AG10803 (cell line): Measurements from ENCODE around the gene CD19.

Source experiments
- DNase-seq: peaks from one replicate; pipeline ENCODE4 v3.0.0; 2010; ENCODE audit warnings: low read depth
- H3K4me3 ChIP-seq: 2 replicates; pipeline ENCODE4 v1.5.1; 2011; ENCODE audit warnings: mild to moderate bottlenecking, low read length, control low read depth
- CTCF ChIP-seq: conservative IDR thresholded peaks from 2 replicates; pipeline ENCODE4 v1.5.1; 2011; ENCODE audit warnings: mild to moderate bottlenecking, low read length, control low read depth, inconsistent platforms

CD19 gene

GRCh38 chr16:28901862-28902261 lies 29.9 kb upstream of the CD19 start:
- no peak for TF ChIP-seq CTCF

GRCh38 chr16:28902909-28903308 lies 28.9 kb upstream of the CD19 start:
- H3K4me3 ChIP-seq = no peak overlapping the region
- DNase-seq = no peak
- no peak for TF ChIP-seq CTCF

More at GRCh38 chr16:28901862-28902261, 29.9 kb upstream of the CD19 start:
- H3K4me3 ChIP-seq = no peak overlapping the region
- no peak for DNase-seq

DNA sequence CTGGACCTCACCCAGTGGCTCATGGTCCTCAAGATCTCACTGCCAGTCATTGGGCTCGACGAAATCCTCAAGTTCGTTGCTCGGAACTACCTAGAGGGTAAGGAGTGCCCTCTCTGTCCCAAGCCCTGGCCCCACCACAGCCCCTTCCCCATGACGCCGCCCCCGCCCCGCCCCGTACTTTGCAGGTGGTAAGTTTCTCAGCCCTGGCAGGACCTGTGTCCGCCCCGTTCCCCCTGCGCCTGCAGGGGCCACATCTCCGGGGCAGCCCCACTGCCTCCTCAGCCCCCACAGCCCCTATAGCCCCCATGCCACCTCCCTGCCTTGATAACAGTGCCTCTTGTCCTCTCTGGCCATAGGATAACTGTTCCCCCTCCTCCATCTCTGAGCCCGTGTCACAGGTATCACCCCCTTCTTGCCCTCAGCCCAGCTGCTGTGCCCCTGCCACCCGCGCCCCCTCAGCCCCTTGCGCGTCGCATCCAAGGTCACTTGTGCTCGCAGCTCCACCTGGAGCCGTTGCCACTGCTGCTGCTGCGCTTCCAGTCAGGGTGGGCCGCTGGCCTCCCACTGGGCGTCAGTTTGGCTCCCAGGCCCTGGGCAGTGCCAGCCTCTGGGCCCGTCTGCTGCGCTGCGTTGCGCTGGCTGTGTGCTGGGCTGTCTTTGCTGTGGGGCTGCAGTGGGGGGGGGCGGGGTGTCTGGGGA lies 28.3 kb upstream of the CD19 start:
- H3K4me3 ChIP-seq = no peak overlapping the region
- TF ChIP-seq CTCF = no peak
- DNase-seq = no peak

DNA sequence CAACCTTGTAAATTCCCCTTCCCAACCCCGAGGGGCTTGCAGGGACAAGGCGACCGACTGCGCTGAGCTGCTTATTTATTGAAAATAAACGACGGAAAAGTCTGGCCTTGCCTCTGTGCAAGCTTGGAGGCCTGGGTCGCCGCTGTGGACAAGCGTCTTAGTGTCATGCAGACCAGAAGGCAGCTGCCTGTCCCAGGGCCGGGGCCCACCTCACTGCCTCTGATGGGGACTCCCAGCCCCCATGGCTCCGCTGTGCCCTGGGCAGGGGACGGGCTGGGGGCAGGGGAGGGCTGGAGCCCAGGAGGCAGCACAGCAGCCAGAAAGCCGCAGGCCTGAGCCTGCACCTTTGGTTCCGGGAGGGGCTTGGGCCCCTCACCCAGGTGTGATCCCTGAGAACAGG lies 27.4 kb upstream of the CD19 start:
- no peak overlapping the region for H3K4me3 ChIP-seq
- TF ChIP-seq CTCF = no peak
- DNase-seq = no peak

DNA sequence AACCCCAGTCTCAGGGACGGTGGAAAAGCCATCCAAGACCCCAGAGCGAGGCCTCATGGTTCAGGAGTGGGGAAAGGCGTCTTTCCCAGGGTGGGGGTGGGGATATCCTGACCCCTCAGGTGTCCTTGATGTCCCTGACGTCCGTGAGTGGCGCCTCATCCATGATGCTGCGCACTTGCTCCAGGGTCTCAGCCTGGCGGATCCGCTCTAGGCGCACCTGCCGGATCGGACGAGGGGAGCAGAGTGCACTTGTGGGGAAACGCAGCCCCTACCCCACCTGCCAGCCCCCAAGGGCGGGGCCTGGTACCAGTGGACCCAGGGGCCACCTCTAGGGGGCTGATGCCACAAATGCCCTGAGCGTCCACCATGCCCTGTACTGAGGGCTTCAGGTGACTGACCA lies 26.9 kb upstream of the CD19 start:
- no peak for TF ChIP-seq CTCF
- DNase-seq = no peak

GRCh38 chr16:28905229-28905754 lies 26.5 kb upstream of the CD19 start:
- TF ChIP-seq CTCF = no peak
- H3K4me3 ChIP-seq = no peak overlapping the region
- no peak for DNase-seq

More for the DNA sequence above, 26.9 kb upstream of the CD19 start:
- H3K4me3 ChIP-seq = no peak overlapping the region

DNA sequence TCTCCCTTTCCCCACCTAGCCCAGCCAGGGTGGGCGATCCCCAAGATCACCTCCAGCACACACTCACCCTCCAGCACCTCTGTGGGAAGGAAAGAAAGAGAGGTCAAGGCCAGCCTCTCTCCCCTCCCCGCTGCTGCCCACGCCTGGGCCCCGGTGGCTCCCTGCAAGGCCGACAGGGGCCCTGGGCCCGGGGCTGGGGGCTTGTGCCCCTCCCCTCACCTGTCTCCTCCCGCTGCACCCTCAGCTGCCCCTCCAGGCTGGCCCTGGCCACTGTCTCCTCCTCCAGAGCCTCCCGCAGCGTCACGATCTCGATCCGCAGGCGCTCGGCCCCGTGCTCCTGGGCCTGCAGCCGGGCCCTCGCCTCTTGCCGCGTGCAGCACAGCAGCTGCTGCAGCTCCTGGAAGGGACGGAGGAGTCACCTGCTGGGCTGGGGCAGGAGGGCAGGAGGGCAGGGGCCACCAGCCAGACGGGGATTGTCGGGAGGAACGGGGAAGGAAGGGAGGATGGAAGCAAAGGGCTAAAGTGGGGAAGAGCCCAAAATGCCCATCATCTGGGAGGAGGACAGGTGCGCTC lies 25.9 kb upstream of the CD19 start:
- no peak overlapping the region for H3K4me3 ChIP-seq
- DNase-seq = no peak
- no peak for TF ChIP-seq CTCF
